Measurements from ENCODE around the gene TMEM130. TPM values are rescaled to one million over a fixed set of nuclear protein-coding genes. Genes with fewer than 3 reads are reported as not detected.

TMEM130 gene
- polyA plus RNA-seq, 1 of the 3 experiments (the other 2 are of a cell fraction), result 1.2 TPM

DNA sequence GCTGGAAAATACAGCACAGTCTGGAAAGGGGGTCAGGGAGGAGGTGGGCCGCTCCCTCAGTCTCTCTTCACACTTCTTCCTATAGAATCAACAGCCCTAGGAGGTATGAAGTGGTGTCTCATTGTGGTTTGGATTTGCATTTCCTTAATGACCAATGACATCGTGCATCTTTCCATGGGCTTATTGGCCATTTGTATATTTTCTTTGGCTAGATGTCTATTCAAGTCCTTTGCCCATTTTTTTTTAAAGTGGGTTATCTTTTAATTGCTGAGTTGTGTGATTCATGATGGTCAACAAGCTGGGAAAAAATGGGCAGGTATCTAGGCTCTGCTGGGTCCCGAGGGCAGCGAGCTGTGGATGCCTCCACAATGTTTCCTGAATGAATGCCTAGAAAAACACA, 29.1 kb downstream of the TMEM130 start (continued):
- TF ChIP-seq FOXM1 (IDR thresholded peaks at IDR 0.05; ENCODE audit: low read depth) (no peak), RFX5 (IDR thresholded peaks at IDR 0.05; ENCODE audit: low read length) (no peak), MEF2A (IDR thresholded peaks at IDR 0.05; ENCODE audit: borderline replicate concordance, low read depth) (no peak), GATA2 (CRISPR knock-in tag; IDR thresholded peaks at IDR 0.05) (no peak), NRF1 (IDR thresholded peaks at IDR 0.05; ENCODE audit: low read depth, low read length) (no peak), YY1 (IDR thresholded peaks at IDR 0.05; ENCODE audit: low read depth) (no peak)
- TF ChIP-seq, protein P1, sequence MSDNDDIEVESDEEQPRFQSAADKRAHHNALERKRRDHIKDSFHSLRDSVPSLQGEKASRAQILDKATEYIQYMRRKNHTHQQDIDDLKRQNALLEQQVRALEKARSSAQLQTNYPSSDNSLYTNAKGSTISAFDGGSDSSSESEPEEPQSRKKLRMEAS (IDR thresholded peaks at IDR 0.05; ENCODE audit: low read depth), result no peak
- TF ChIP-seq, protein P2, sequence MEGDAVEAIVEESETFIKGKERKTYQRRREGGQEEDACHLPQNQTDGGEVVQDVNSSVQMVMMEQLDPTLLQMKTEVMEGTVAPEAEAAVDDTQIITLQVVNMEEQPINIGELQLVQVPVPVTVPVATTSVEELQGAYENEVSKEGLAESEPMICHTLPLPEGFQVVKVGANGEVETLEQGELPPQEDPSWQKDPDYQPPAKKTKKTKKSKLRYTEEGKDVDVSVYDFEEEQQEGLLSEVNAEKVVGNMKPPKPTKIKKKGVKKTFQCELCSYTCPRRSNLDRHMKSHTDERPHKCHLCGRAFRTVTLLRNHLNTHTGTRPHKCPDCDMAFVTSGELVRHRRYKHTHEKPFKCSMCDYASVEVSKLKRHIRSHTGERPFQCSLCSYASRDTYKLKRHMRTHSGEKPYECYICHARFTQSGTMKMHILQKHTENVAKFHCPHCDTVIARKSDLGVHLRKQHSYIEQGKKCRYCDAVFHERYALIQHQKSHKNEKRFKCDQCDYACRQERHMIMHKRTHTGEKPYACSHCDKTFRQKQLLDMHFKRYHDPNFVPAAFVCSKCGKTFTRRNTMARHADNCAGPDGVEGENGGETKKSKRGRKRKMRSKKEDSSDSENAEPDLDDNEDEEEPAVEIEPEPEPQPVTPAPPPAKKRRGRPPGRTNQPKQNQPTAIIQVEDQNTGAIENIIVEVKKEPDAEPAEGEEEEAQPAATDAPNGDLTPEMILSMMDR (IDR thresholded peaks at IDR 0.05), result no peak

DNA sequence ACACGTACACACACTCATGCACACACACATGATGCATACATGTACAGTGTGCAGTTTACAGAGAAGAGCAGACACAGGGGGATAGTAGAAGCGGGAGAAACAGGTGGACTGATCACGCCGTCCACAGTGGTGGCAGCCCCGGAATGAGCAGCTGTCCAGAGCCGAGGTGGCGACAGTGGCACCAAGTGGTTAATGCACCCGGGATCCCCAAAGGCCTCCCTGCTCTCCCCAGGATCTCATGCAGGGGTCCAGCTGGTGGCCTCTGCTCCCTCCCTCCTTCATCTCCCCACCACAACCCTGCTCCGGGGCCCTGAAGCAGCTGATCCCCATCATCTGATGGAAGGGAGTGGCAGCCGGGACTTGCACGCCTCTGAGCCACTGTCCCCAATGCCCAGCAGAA, 29.7 kb downstream of the TMEM130 start:
- Histone ChIP-seq H3K4me2 (no peak overlapping the region), H3K36me3 (replicated peaks in 1 of 2; ENCODE audit: control insufficient read depth in 1 of 2, insufficient read depth in 2 of 2, low read length in 1 of 2) (no peaks in the 10 kb centered on the region), H3K27ac (ENCODE audit: low read depth in 2 of 2, low read length in 1 of 2) (no peak overlapping the region), H3K4me1 (ENCODE audit: control insufficient read depth in 1 of 2, insufficient read depth in 2 of 2, low read depth in 1 of 2, low read length in 1 of 2) (no peaks in the 10 kb centered on the region; a peak in 1 of 4 replicates), H3K79me2 (ENCODE audit: insufficient read depth) (no peaks in the 10 kb centered on the region), H3F3A (replicated peaks; ENCODE audit: insufficient read depth) (no peaks in the 10 kb centered on the region), H3K9ac (no peak overlapping the region), H3K9me3 (no peaks in the 10 kb centered on the region), H3K27me3 (ENCODE audit: insufficient read depth) (peaks cover 8% of the 10 kb centered on the region), H2AFZ (ENCODE audit: low read depth) (no peak overlapping the region), H3K4me3 (ENCODE audit: low read depth in 2 of 2, low read length in 1 of 2) (no peak overlapping the region), H4K20me1 (ENCODE audit: insufficient read depth) (no peaks in the 10 kb centered on the region), H3K9me2 (no peaks in the 10 kb centered on the region)
- WGBS (ENCODE audit: low lambda C conversion rate), result 55% methylated on average over 11 of the region's 11 CpGs
- DNase-seq, result no peak
- TF ChIP-seq CHD2 (IDR thresholded peaks at IDR 0.05; ENCODE audit: low read length, partially characterized antibody) (no peak), JUND (IDR thresholded peaks at IDR 0.05) (no peak), EZH2phosphoT487 (IDR thresholded peaks at IDR 0.05; ENCODE audit: borderline replicate concordance, low read depth) (no peak), GABPA (IDR thresholded peaks at IDR 0.05; ENCODE audit: low read depth) (no peak), YY1 (IDR thresholded peaks at IDR 0.05; ENCODE audit: low read depth) (no peak), EP300 (IDR thresholded peaks at IDR 0.05; ENCODE audit: borderline replicate concordance in 1 of 2, low read depth in 1 of 2, low read length in 1 of 2) (no peak), SMC3 (IDR thresholded peaks at IDR 0.05; ENCODE audit: low read depth, low read length) (no peak), RFX5 (IDR thresholded peaks at IDR 0.05; ENCODE audit: low read length) (no peak), RAD21 (IDR thresholded peaks at IDR 0.05; ENCODE audit: low read length) (no peak), NFIC (IDR thresholded peaks at IDR 0.05; ENCODE audit: borderline replicate concordance) (no peak), ELF1 (IDR thresholded peaks at IDR 0.05) (no peak), RCOR1 (IDR thresholded peaks at IDR 0.05; ENCODE audit: low read length) (no peak), FOSL2 (IDR thresholded peaks at IDR 0.05; ENCODE audit: borderline replicate concordance, low read depth) (no peak)
- TF ChIP-seq, protein P3, sequence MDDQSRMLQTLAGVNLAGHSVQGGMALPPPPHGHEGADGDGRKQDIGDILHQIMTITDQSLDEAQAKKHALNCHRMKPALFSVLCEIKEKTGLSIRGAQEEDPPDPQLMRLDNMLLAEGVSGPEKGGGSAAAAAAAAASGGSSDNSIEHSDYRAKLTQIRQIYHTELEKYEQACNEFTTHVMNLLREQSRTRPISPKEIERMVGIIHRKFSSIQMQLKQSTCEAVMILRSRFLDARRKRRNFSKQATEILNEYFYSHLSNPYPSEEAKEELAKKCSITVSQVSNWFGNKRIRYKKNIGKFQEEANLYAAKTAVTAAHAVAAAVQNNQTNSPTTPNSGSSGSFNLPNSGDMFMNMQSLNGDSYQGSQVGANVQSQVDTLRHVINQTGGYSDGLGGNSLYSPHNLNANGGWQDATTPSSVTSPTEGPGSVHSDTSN (IDR thresholded peaks at IDR 0.05), result no peak
- TF ChIP-seq, protein P1 (IDR thresholded peaks at IDR 0.05; ENCODE audit: low read depth), result no peak
- TF ChIP-seq, protein P4, sequence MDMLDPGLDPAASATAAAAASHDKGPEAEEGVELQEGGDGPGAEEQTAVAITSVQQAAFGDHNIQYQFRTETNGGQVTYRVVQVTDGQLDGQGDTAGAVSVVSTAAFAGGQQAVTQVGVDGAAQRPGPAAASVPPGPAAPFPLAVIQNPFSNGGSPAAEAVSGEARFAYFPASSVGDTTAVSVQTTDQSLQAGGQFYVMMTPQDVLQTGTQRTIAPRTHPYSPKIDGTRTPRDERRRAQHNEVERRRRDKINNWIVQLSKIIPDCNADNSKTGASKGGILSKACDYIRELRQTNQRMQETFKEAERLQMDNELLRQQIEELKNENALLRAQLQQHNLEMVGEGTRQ (IDR thresholded peaks at IDR 0.05; ENCODE audit: borderline replicate concordance, low read depth, low read length), result no peak
- TF ChIP-seq, protein P5, sequence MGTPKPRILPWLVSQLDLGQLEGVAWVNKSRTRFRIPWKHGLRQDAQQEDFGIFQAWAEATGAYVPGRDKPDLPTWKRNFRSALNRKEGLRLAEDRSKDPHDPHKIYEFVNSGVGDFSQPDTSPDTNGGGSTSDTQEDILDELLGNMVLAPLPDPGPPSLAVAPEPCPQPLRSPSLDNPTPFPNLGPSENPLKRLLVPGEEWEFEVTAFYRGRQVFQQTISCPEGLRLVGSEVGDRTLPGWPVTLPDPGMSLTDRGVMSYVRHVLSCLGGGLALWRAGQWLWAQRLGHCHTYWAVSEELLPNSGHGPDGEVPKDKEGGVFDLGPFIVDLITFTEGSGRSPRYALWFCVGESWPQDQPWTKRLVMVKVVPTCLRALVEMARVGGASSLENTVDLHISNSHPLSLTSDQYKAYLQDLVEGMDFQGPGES (IDR thresholded peaks at IDR 0.05; ENCODE audit: low read depth, low read length), result no peak
- POLR2A ChIA-PET, result no interaction called here
- CTCF ChIA-PET, result interaction anchor here (0.9 to 19.4 kb wide), 14 partner anchors 8 to 413 kb away, joined by 3 to 673 read pairs (median 14); partner anchors contain the start of genes NPTX2 and TRRAP

Measured in SK-N-SH (cell line).